Liver (tissue), 9 donors: ENCODE measurements around the gene GALNT1. TPM values are rescaled to one million over a fixed set of nuclear protein-coding genes. Genes with fewer than 3 reads are reported as not detected.

Source experiments
- DNase-seq: peaks from one replicate; pipeline ENCODE4 v3.0.0-alpha.2; 2017; ENCODE audit warnings: low spot score
- H3K27ac ChIP-seq, 2 donors: one replicate each; pipeline ENCODE4 v1.7.0; 2013; ENCODE audit warnings: inconsistent platforms in 2 of 2, low read length in 2 of 2, control low read depth in 1 of 2, low read depth in 1 of 2, mild to moderate bottlenecking in 1 of 2
- H3K27me3 ChIP-seq, 4 donors: one replicate each; pipeline versions ENCODE4 v1.6.1 to v1.7.0; 2013; ENCODE audit warnings: low read length in 3 of 4, inconsistent platforms in 1 of 4, mild to moderate bottlenecking in 1 of 4, moderate library complexity in 1 of 4; ENCODE audit not compliant: control insufficient read depth in 4 of 4, insufficient read depth in 4 of 4
- H3K36me3 ChIP-seq, 4 donors: one replicate each; pipeline versions ENCODE4 v1.6.1 to v1.7.0; 2013; ENCODE audit warnings: low read length in 3 of 4, mild to moderate bottlenecking in 3 of 4, low read depth in 1 of 4, moderate library complexity in 1 of 4; ENCODE audit not compliant: control insufficient read depth in 4 of 4, insufficient read depth in 3 of 4
- H3K4me1 ChIP-seq, 4 donors: one replicate each; pipeline versions ENCODE4 v1.6.1 to v1.7.0; 2013; ENCODE audit warnings: low read length in 3 of 4, mild to moderate bottlenecking in 3 of 4, moderate library complexity in 1 of 4; ENCODE audit not compliant: control insufficient read depth in 4 of 4, insufficient read depth in 4 of 4
- H3K4me3 ChIP-seq, 3 donors: one replicate each; pipeline versions ENCODE4 v1.6.1 to v1.7.0; 2013; ENCODE audit warnings: low read length in 3 of 3, control low read depth in 1 of 3, low read depth in 1 of 3, mild to moderate bottlenecking in 1 of 3
- H3K9ac ChIP-seq, 2 donors: one replicate each; pipeline ENCODE4 v1.7.0; 2013; ENCODE audit warnings: low read length in 2 of 2, mild to moderate bottlenecking in 2 of 2, moderate library complexity in 2 of 2, control low read depth in 1 of 2, low read depth in 1 of 2
- H3K9me3 ChIP-seq, 4 donors: one replicate each; pipeline versions ENCODE4 v1.6.1 to v1.7.0; 2013; ENCODE audit warnings: low read length in 3 of 4; ENCODE audit not compliant: control insufficient read depth in 4 of 4
- ATF3 ChIP-seq: IDR thresholded peaks from 2 replicates; pipeline ENCODE4 v1.6.1; 2016; ENCODE audit warnings: antibody characterized with exemption
- CTCF ChIP-seq: fragments of 150-350 bp; IDR thresholded peaks from 2 replicates; pipeline ENCODE4 v1.5.1; 2017; ENCODE audit warnings: improper control_type of control experiment, low read depth, low read length; ENCODE audit not compliant: missing input control
- EGR1 ChIP-seq, 2 donors: IDR thresholded peaks; 2 replicates each; pipeline ENCODE4 v1.6.1; 2016 to 2018; ENCODE audit warnings: antibody characterized with exemption in 2 of 2, low read depth in 2 of 2
- FOXA1 ChIP-seq: IDR thresholded peaks from 2 replicates; pipeline ENCODE4 v1.6.1; 2016; ENCODE audit warnings: antibody characterized with exemption
- FOXA2 ChIP-seq: IDR thresholded peaks from 2 replicates; pipeline ENCODE4 v1.6.1; 2016; ENCODE audit warnings: antibody characterized with exemption
- HNF4G ChIP-seq: IDR thresholded peaks from 2 replicates; pipeline ENCODE4 v1.6.1; 2016; ENCODE audit warnings: antibody characterized with exemption
- JUND ChIP-seq, 2 donors: IDR thresholded peaks; 2 replicates each; pipeline ENCODE4 v1.6.1; 2016; ENCODE audit warnings: antibody characterized with exemption in 2 of 2
- MAX ChIP-seq: IDR thresholded peaks from 2 replicates; pipeline ENCODE4 v1.6.1; 2016; ENCODE audit warnings: antibody characterized with exemption
- NR2F2 ChIP-seq: IDR thresholded peaks from 2 replicates; pipeline ENCODE4 v1.6.1; 2016; ENCODE audit warnings: antibody characterized with exemption
- RAD21 ChIP-seq, 2 donors: IDR thresholded peaks; 2 replicates each; pipeline ENCODE4 v1.6.1; 2016; ENCODE audit warnings: antibody characterized with exemption in 2 of 2, mild to moderate bottlenecking in 2 of 2
- REST ChIP-seq: IDR thresholded peaks from 2 replicates; pipeline ENCODE4 v1.6.1; 2016; ENCODE audit warnings: antibody characterized with exemption, mild to moderate bottlenecking
- RXRA ChIP-seq, 2 donors: IDR thresholded peaks; 2 replicates each; pipeline ENCODE4 v1.6.1; 2017 to 2018; ENCODE audit warnings: antibody characterized with exemption in 2 of 2, mild to moderate bottlenecking in 1 of 2
- TAF1 ChIP-seq: conservative IDR thresholded peaks from 2 replicates; pipeline ENCODE4 v1.6.1; 2016; ENCODE audit warnings: antibody characterized with exemption, mild to moderate bottlenecking
- YY1 ChIP-seq: IDR thresholded peaks from 2 replicates; pipeline ENCODE4 v1.6.1; 2016; ENCODE audit warnings: antibody characterized with exemption, mild to moderate bottlenecking
- ZBTB33 ChIP-seq: IDR thresholded peaks from 2 replicates; pipeline ENCODE4 v1.6.1; 2016; ENCODE audit warnings: antibody characterized with exemption
- WGBS: extraction: QIAGEN DNeasy Blood & Tissue Kit; methylation state at CpG from one replicate; pipeline ENCODE4 v1.1.7; 2013; 5-methylcytosine and 5-hydroxymethylcytosine counted together
- polyA plus RNA-seq, 2 donors: library from polyadenylated mRNA; stranded (reverse) in 1 of 2; unstranded in 1 of 2; fragments of 200-250 nt in 1 of 2; fragments of >200 nt in 1 of 2; fragmentation: Nextera tagmentation in 1 of 2; extraction: Ambion mirVana in 1 of 2; gene quantifications; one replicate each; pipeline versions ENCODE4 v1.2.1 to v1.2.3, GENCODE V29; 2013 to 2015
- total RNA-seq, 2 donors: library from RNA; depleted of rRNA; stranded (reverse); fragments of >200 nt; gene quantifications; one replicate each; pipeline ENCODE4 v1.2.3, GENCODE V29; 2014
- donor health status: healthy.
- donor health status: healthy.
- donor health status: healthy.
- donor health status: healthy.
- donor health status: healthy.

GALNT1 gene
- total and polyA plus RNA-seq, 4 donors = 13.9 to 42.2 (median 26.5) TPM

GRCh38 chr18:35623255-35623654 lies 41.7 kb downstream of the GALNT1 start:
- no peak for DNase-seq
- Histone ChIP-seq H3K27me3 (no peaks in the 10 kb centered on the region), H3K9ac (no peak overlapping the region), H3K4me3 (no peak overlapping the region), H3K9me3 (peaks cover 0 to 2% (median 0%) of the 10 kb centered on the region in 4 donors), H3K36me3 (no peaks in the 10 kb centered on the region), H3K4me1 (no peaks in the 10 kb centered on the region), H3K27ac (no peak overlapping the region)
- TF ChIP-seq FOXA2 = no peak
- no peak for TF ChIP-seq ATF3
- TF ChIP-seq FOXA1 = no peak

- H3K27me3 ChIP-seq = no peaks in the 10 kb centered on the region
- WGBS = 93% methylated on average over 1 of the region's 1 CpG
- DNase-seq = no peak
- no peaks in the 10 kb centered on the region for H3K36me3 ChIP-seq
- TF ChIP-seq CTCF (no peak), JUND (IDR thresholded peaks at IDR 0.05) (no peak), TAF1 (no peak), REST (no peak), YY1 (no peak), RXRA (IDR thresholded peaks at IDR 0.05) (no peak), EGR1 (IDR thresholded peaks at IDR 0.05; ENCODE audit: low read depth in 2 of 2) (no peak), RAD21 (IDR thresholded peaks at IDR 0.05) (no peak), MAX (no peak)
- H3K9me3 ChIP-seq = peaks cover 0 to 2% (median 0%) of the 10 kb centered on the region in 4 donors
- H3K27ac ChIP-seq = no peak overlapping the region
- H3K4me3 ChIP-seq = no peak overlapping the region
- no peaks in the 10 kb centered on the region for H3K4me1 ChIP-seq
- H3K9ac ChIP-seq = no peak overlapping the region
Observed at GRCh38 chr18:35624146-35624545, 42.6 kb downstream of the GALNT1 start.

- no peak for TF ChIP-seq YY1
- no peak for TF ChIP-seq NR2F2
- TF ChIP-seq CTCF = no peak
- TF ChIP-seq ZBTB33 = no peak
- TF ChIP-seq HNF4G = no peak
- TF ChIP-seq RAD21 (IDR thresholded peaks at IDR 0.05) = no peak
- Histone ChIP-seq H3K4me1 (no peaks in the 10 kb centered on the region), H3K4me3 (no peak overlapping the region), H3K36me3 (no peaks in the 10 kb centered on the region), H3K9ac (no peak overlapping the region), H3K9me3 (peaks cover 0 to 2% (median 0%) of the 10 kb centered on the region in 4 donors), H3K27me3 (no peaks in the 10 kb centered on the region), H3K27ac (no peak overlapping the region)
- WGBS = 94% methylated on average over 2 of the region's 2 CpGs
- DNase-seq = no peak
Observed at GRCh38 chr18:35625232-35625631, 43.7 kb downstream of the GALNT1 start.
